Right kidney (tissue), 1 donor: ENCODE measurements around the gene TMEM94.

Experiments used
- DNase-seq: peaks from one replicate; pipeline ENCODE4 v3.0.0-alpha.2; 2016

TMEM94 gene

GRCh38 chr17:75524970-75525805 is 68.8 kb downstream of the TMEM94 start, which contains the start of gene LLGL2:
LLGL2 (plus strand) TSS chr17:75525697; CDS start chr17:75543427, 17,730 bp downstream.
- peak; percentile 96 for DNase-seq

GRCh38 chr17:75525806-75526554 is 69.5 kb downstream of the TMEM94 start:
- DNase-seq: peak; percentile 74

- DNase-seq: no peak
These were observed 70.3 kb downstream of the TMEM94 start for GRCh38 chr17:75526555-75527270.

- DNase-seq: no peak
These were observed 74.6 kb downstream of the TMEM94 start for GRCh38 chr17:75530837-75531720.

GRCh38 chr17:75531721-75532072 is 75.3 kb downstream of the TMEM94 start:
- no peak for DNase-seq

- DNase-seq: no peak
These were observed 78.7 kb downstream of the TMEM94 start for GRCh38 chr17:75535119-75535537.

GRCh38 chr17:75535871-75536270 is 79.4 kb downstream of the TMEM94 start:
- DNase-seq: no peak

GRCh38 chr17:75536366-75536765 is 79.9 kb downstream of the TMEM94 start:
- DNase-seq: no peak

GRCh38 chr17:75539967-75540729 is 83.7 kb downstream of the TMEM94 start:
- DNase-seq: no peak

- DNase-seq: no peak
These were observed 84.6 kb downstream of the TMEM94 start for GRCh38 chr17:75540923-75541503.

- DNase-seq: no peak
These were observed 85.8 kb downstream of the TMEM94 start for GRCh38 chr17:75542229-75542628.

- peak; percentile 53 for DNase-seq
These were observed 86.4 kb downstream of the TMEM94 start for GRCh38 chr17:75542728-75543336.

GRCh38 chr17:75544250-75544649 is 87.8 kb downstream of the TMEM94 start:
- DNase-seq: no peak

- DNase-seq: no peak
These were observed 89.7 kb downstream of the TMEM94 start for GRCh38 chr17:75546181-75546580.

- no peak for DNase-seq
These were observed 90.7 kb downstream of the TMEM94 start for GRCh38 chr17:75547091-75547490.

GRCh38 chr17:75548813-75549212 is 92.4 kb downstream of the TMEM94 start:
- no peak for DNase-seq
